ENCODE measurements around the gene ATOH8.
A peak's percentile ranks its signal among the peaks of the same experiment; 100 is the strongest.
"Not testable (repeated sequence)": the region's sequence is repeated elsewhere in the genome, so short reads cannot be mapped to it uniquely, and the experiment has no call there.

Gene ATOH8

GRCh38 chr2:85822766-85823165 is 69.0 kb downstream of the ATOH8 start:
- Histone ChIP-seq H3K9me3 (ENCODE audit: control insufficient read depth, insufficient read depth, low read length) (no peaks in the 10 kb centered on the region), H3K36me3 (ENCODE audit: insufficient read depth, low read length) (no peaks in the 10 kb centered on the region), H3K4me1 (ENCODE audit: insufficient read depth, low read length) (peaks cover 2% of the 10 kb centered on the region; the same call in 1 of the 2 replicates), H3K9ac (ENCODE audit: low read depth, low read length) (no peak overlapping the region)

GRCh38 chr2:85823951-85824350 is 70.2 kb downstream of the ATOH8 start:
- Histone ChIP-seq H3K9me3 (ENCODE audit: control insufficient read depth, insufficient read depth, low read length) (no peaks in the 10 kb centered on the region), H3K4me1 (ENCODE audit: insufficient read depth, low read length) (peaks cover 7% of the 10 kb centered on the region; the same call in 1 of the 2 replicates), H3K36me3 (ENCODE audit: insufficient read depth, low read length) (no peaks in the 10 kb centered on the region), H3K9ac (ENCODE audit: low read depth, low read length) (no peak overlapping the region)

- Histone ChIP-seq H3K36me3 (ENCODE audit: insufficient read depth, low read length) (no peaks in the 10 kb centered on the region), H3K9me3 (ENCODE audit: control insufficient read depth, insufficient read depth, low read length) (no peaks in the 10 kb centered on the region), H3K4me1 (ENCODE audit: insufficient read depth, low read length) (peaks cover 7% of the 10 kb centered on the region; the same call in 1 of the 2 replicates), H3K9ac (ENCODE audit: low read depth, low read length) (peak overlapping the region; percentile 34; the same call in 1 of the 2 replicates)
These were observed 73.4 kb downstream of the ATOH8 start for GRCh38 chr2:85826990-85827878.

- Histone ChIP-seq H3K36me3 (ENCODE audit: insufficient read depth, low read length) (no peaks in the 10 kb centered on the region), H3K9me3 (ENCODE audit: control insufficient read depth, insufficient read depth, low read length) (no peaks in the 10 kb centered on the region), H3K9ac (ENCODE audit: low read depth, low read length) (peak overlapping the region; percentile 34; the same call in 1 of the 2 replicates), H3K4me1 (ENCODE audit: insufficient read depth, low read length) (peaks cover 7% of the 10 kb centered on the region; the same call in 1 of the 2 replicates)
These were observed 74.2 kb downstream of the ATOH8 start for GRCh38 chr2:85827879-85828569.

GRCh38 chr2:85828725-85829124 is 74.9 kb downstream of the ATOH8 start:
- Histone ChIP-seq H3K9ac (ENCODE audit: low read depth, low read length) (no peak overlapping the region), H3K36me3 (ENCODE audit: insufficient read depth, low read length) (no peaks in the 10 kb centered on the region), H3K4me1 (ENCODE audit: insufficient read depth, low read length) (peaks cover 7% of the 10 kb centered on the region; the same call in 1 of the 2 replicates), H3K9me3 (ENCODE audit: control insufficient read depth, insufficient read depth, low read length) (no peaks in the 10 kb centered on the region)

GRCh38 chr2:85829394-85829793 is 75.6 kb downstream of the ATOH8 start:
- not testable (repeated sequence) for H3K4me1 ChIP-seq (ENCODE audit: insufficient read depth, low read length); H3K9me3 ChIP-seq (ENCODE audit: control insufficient read depth, insufficient read depth, low read length); H3K9ac ChIP-seq (ENCODE audit: low read depth, low read length); H3K36me3 ChIP-seq (ENCODE audit: insufficient read depth, low read length)

GRCh38 chr2:85830645-85831044 is 76.9 kb downstream of the ATOH8 start:
- peaks cover 7% of the 10 kb centered on the region; the same call in 1 of the 2 replicates for H3K4me1 ChIP-seq (ENCODE audit: insufficient read depth, low read length)
- H3K36me3 ChIP-seq (ENCODE audit: insufficient read depth, low read length) = no peaks in the 10 kb centered on the region
- H3K9me3 ChIP-seq (ENCODE audit: control insufficient read depth, insufficient read depth, low read length) = no peaks in the 10 kb centered on the region; the same call in 1 of the 2 replicates
- no peak overlapping the region for H3K9ac ChIP-seq (ENCODE audit: low read depth, low read length)

GRCh38 chr2:85831735-85832134 is 77.9 kb downstream of the ATOH8 start:
- Histone ChIP-seq H3K9ac (ENCODE audit: low read depth, low read length) (no peak overlapping the region), H3K4me1 (ENCODE audit: insufficient read depth, low read length) (peaks cover 7% of the 10 kb centered on the region; the same call in 1 of the 2 replicates), H3K9me3 (ENCODE audit: control insufficient read depth, insufficient read depth, low read length) (no peaks in the 10 kb centered on the region; the same call in 1 of the 2 replicates), H3K36me3 (ENCODE audit: insufficient read depth, low read length) (no peaks in the 10 kb centered on the region)

- H3K9me3 ChIP-seq (ENCODE audit: control insufficient read depth, insufficient read depth, low read length) = no peaks in the 10 kb centered on the region; the same call in 1 of the 2 replicates
- no peaks in the 10 kb centered on the region for H3K4me1 ChIP-seq (ENCODE audit: insufficient read depth, low read length)
These were observed 80.7 kb downstream of the ATOH8 start for GRCh38 chr2:85834466-85834865.

More at GRCh38 chr2:85834466-85834865, 80.7 kb downstream of the ATOH8 start:
- H3K9ac ChIP-seq (ENCODE audit: low read depth, low read length) = no peak overlapping the region
- no peaks in the 10 kb centered on the region for H3K36me3 ChIP-seq (ENCODE audit: insufficient read depth, low read length)
